ENCODE results near the gene FAM124A.

GRCh38 chr13:51237887-51238286 lies 15.7 kb downstream of the FAM124A start:
- TF ChIP-seq POLR2AphosphoS5 (IDR thresholded peaks at IDR 0.05): no peak
- TF ChIP-seq CTCF (IDR thresholded peaks at IDR 0.05): no peak
- no peak for TF ChIP-seq POLR2A (IDR thresholded peaks at IDR 0.05)
- no peak for TF ChIP-seq EP300 (IDR thresholded peaks at IDR 0.05)
